ENCODE data around the gene DDX39A.

DNA sequence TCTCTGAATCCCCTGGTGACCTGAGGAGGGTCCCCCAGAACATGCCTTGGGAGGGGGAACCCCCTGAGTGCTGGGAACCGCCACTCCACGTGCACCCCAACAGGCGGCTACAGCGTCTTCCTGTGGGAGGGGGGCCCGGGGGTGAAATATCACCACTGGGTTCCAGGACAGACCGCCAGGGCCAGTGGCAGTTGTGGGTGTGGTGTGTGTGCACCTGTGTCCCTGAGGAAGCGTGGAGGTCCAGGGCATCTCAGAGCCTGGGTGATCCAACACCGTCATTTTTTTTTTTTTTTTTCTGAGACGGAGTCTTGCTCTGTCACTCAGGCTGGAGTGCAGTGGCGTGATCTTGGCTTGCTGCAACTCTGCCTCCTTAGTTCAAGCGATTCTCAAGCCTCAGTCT, 33.6 kb downstream of the DDX39A start:
- TF ChIP-seq CTCF (IDR thresholded peaks at IDR 0.05; ENCODE audit: low read length) (no peak), EZH2 (IDR thresholded peaks at IDR 0.05; ENCODE audit: borderline replicate concordance, low read length) (no peak)
